Spinal cord (tissue), 10 donors: ENCODE data around the gene ZMAT1. TPM values are rescaled to one million over a fixed set of nuclear protein-coding genes. Genes with fewer than 3 reads are reported as not detected.
A peak's percentile ranks its signal among the peaks of the same experiment; 100 is the strongest.

Experiments used
- DNase-seq, 6 donors: peaks; one replicate each; pipeline versions ENCODE4 v3.0.0 to v3.0.0-alpha.2; 2013 to 2015; ENCODE audit warnings: low spot score in 6 of 6, low read depth in 4 of 6
- H3K27ac ChIP-seq: one replicate; pipeline ENCODE4 v1.5.1; 2013; ENCODE audit warnings: low read depth, low read length, control low read depth
- H3K27me3 ChIP-seq: one replicate; pipeline ENCODE4 v1.6.1; 2013; ENCODE audit warnings: low read length; ENCODE audit not compliant: control insufficient read depth, insufficient read depth
- H3K36me3 ChIP-seq: one replicate; pipeline ENCODE4 v1.6.1; 2013; ENCODE audit warnings: low read length; ENCODE audit not compliant: control insufficient read depth, insufficient read depth
- H3K4me1 ChIP-seq: one replicate; pipeline ENCODE4 v1.6.1; 2013; ENCODE audit warnings: low read length; ENCODE audit not compliant: control insufficient read depth, insufficient read depth
- H3K4me3 ChIP-seq: one replicate; pipeline ENCODE4 v1.5.1; 2013; ENCODE audit warnings: low read depth, low read length, control low read depth
- H3K9me3 ChIP-seq: one replicate; pipeline ENCODE4 v1.6.1; 2013; ENCODE audit warnings: low read length; ENCODE audit not compliant: control insufficient read depth, insufficient read depth
- WGBS: methylation state at CpG from one replicate; pipeline ENCODE4 v1.1.5; 2013; ENCODE audit warnings: missing lambda C conversion rate; ENCODE audit not compliant: insufficient coverage; 5-methylcytosine and 5-hydroxymethylcytosine counted together
- polyA plus RNA-seq, 2 donors: library from polyadenylated mRNA; unstranded; fragments of 120-200 nt; gene quantifications; one replicate each; pipeline ENCODE4 v1.2.1, GENCODE V29; 2013; ENCODE audit not compliant: insufficient read length in 2 of 2
- small RNA-seq: library from RNA; depleted of rRNA; stranded (forward); fragments of <200 nt; gene quantifications from one replicate; pipeline ENCODE3, GENCODE V24; 2014; ENCODE audit warnings: low replicate concordance
- total RNA-seq, 2 donors: library from RNA; depleted of rRNA in 1 of 2; stranded (reverse); fragments of 120-200 nt in 1 of 2; fragments of >200 nt in 1 of 2; gene quantifications; one replicate each; pipeline versions ENCODE4 v1.2.3 to v1.2.4, GENCODE V29; 2013 to 2014
- donor health status: healthy.

The ZMAT1 gene
- total and polyA plus RNA-seq, 4 donors = 12.8 to 42.1 (median 22.7) TPM

- peak in 1 of 6 donors; percentile 5 for DNase-seq
- WGBS = 46% methylated on average over 6 of the region's 6 CpGs
- H3K27ac ChIP-seq = peak overlapping the region; percentile 67
Measured at GRCh38 chrX:101931136-101931487, 715 bp downstream of the ZMAT1 start.

DNA sequence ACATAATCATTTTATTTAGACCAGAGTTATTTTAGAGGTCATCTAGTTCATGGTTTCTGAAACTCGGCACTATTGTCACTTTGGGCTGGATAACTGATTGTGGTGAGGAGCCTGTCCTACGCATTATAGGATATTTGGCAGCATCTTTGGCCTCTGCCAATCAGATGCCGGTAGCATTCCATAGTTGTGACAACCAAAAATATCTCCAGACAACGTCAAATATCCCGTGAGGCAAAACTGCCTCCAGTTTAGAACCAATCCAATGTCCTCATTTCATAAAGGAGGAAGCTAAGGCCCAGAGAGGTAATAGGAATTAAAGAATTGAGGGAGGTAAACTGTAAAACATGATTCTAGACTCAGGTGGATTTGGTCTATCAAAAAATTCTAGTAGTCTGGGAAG, 6.1 kb downstream of the ZMAT1 start:
- H3K9me3 ChIP-seq = no peaks in the 10 kb centered on the region
- H3K27ac ChIP-seq = no peak overlapping the region
- no peak for DNase-seq
- no peak overlapping the region for H3K4me3 ChIP-seq
- no peaks in the 10 kb centered on the region for H3K36me3 ChIP-seq
- H3K4me1 ChIP-seq = no peaks in the 10 kb centered on the region
- no CpG with 5 or more reads among the region's 5 CpGs for WGBS
- H3K27me3 ChIP-seq = no peaks in the 10 kb centered on the region

More at GRCh38 chrX:101931136-101931487, 715 bp downstream of the ZMAT1 start:
- no peaks in the 10 kb centered on the region for H3K27me3 ChIP-seq
- no peaks in the 10 kb centered on the region for H3K4me1 ChIP-seq
- peak overlapping the region; percentile 55 for H3K4me3 ChIP-seq
- no peaks in the 10 kb centered on the region for H3K36me3 ChIP-seq
- H3K9me3 ChIP-seq = no peaks in the 10 kb centered on the region

DNA sequence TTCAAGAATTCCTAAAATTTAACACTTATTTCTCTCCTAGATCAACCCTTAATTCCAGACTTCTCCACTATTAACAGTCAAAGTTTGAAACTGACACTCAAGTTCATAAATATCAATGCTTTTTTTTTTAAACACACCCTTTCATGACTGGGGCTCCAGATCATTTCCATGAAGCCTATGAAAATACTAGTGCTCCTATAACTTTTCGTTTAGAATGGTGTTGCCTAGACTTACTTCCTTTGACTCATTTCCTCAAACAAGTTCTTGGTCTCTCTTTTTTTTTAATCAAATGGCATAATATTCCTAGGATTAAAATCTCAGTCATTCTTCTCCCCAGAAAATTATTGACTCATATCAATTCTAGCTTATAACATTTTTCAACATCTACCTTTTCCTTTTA, 13.1 kb downstream of the ZMAT1 start:
- no peak overlapping the region for H3K4me3 ChIP-seq
- H3K27ac ChIP-seq = no peak overlapping the region
- no peaks in the 10 kb centered on the region for H3K36me3 ChIP-seq
- WGBS = 43% methylated on average over 1 of the region's 1 CpG
- DNase-seq = no peak
- H3K27me3 ChIP-seq = no peaks in the 10 kb centered on the region
- H3K4me1 ChIP-seq = no peaks in the 10 kb centered on the region
- peaks cover 1% of the 10 kb centered on the region for H3K9me3 ChIP-seq

GRCh38 chrX:101906136-101906796, 25.6 kb downstream of the ZMAT1 start:
- no peaks in the 10 kb centered on the region for H3K4me1 ChIP-seq
- peaks cover 19% of the 10 kb centered on the region for H3K9me3 ChIP-seq
- 78% methylated on average over 5 of the region's 5 CpGs for WGBS
- no peak overlapping the region for H3K4me3 ChIP-seq
- no peak overlapping the region for H3K27ac ChIP-seq
- no peaks in the 10 kb centered on the region for H3K27me3 ChIP-seq
- DNase-seq = no peak
- no peaks in the 10 kb centered on the region for H3K36me3 ChIP-seq

GRCh38 chrX:101904996-101905395, 26.8 kb downstream of the ZMAT1 start:
- Histone ChIP-seq H3K4me3 (no peak overlapping the region), H3K9me3 (peaks cover 16% of the 10 kb centered on the region), H3K4me1 (no peaks in the 10 kb centered on the region), H3K36me3 (no peaks in the 10 kb centered on the region), H3K27ac (no peak overlapping the region), H3K27me3 (no peaks in the 10 kb centered on the region)
- no peak for DNase-seq
- 83% methylated on average over 1 of the region's 1 CpG for WGBS

Small RNAs within 50 kb of the gene (small RNA-seq; reads per million reads assigned to genes)
- gene RNU6-345P = not detected

Other genes starting within 250 kb of the ZMAT1 start
- gene TCEAL2, start 193.7 kb upstream of the ZMAT1 start, total RNA-seq = 10 to 100 TPM; 17.8 to 26.8 TPM
- 100 to 1,000 TPM; 171 to 190 TPM for gene TCEAL2, start 193.7 kb upstream of the ZMAT1 start, polyA plus RNA-seq
- gene TCEAL6, start 210.5 kb upstream of the ZMAT1 start, total RNA-seq = 1 to 10 TPM; 5.1 to 6.2 TPM
- gene TCEAL6, start 210.5 kb upstream of the ZMAT1 start, polyA plus RNA-seq = 10 to 100 TPM; 34.0 to 36.9 TPM
- 10 to 100 TPM; 28.3 to 33.2 TPM for gene BEX5, start 223.9 kb upstream of the ZMAT1 start, total RNA-seq
- gene BEX5, start 223.9 kb upstream of the ZMAT1 start, polyA plus RNA-seq = 100 to 1,000 TPM; 137 to 154 TPM